ENCODE data around the gene DCAF8L1. TPM values are rescaled to one million over a fixed set of nuclear protein-coding genes. Genes with fewer than 3 reads are reported as not detected.
"Not testable (repeated sequence)": the region's sequence is repeated elsewhere in the genome, so short reads cannot be mapped to it uniquely, and the experiment has no call there.

The DCAF8L1 gene
- total RNA-seq, 2 experiments from 2014 or later: not detected

GRCh38 chrX:27966955-27967354, 14.3 kb downstream of the DCAF8L1 start:
- DNase-seq: no peak
- no peaks in the 10 kb centered on the region for H3K4me1 Mint-ChIP-seq
- ChIA-PET POLR2A (no interaction called here), CTCF (no interaction called here)
- no peaks in the 10 kb centered on the region for H3K36me3 Mint-ChIP-seq (ENCODE audit: low read depth)
- no peak overlapping the region for H3K27ac Mint-ChIP-seq
- peaks cover 3% of the 10 kb centered on the region for H3K9me3 Mint-ChIP-seq
- H3K27me3 Mint-ChIP-seq: no peaks in the 10 kb centered on the region
- H3K4me3 Mint-ChIP-seq: no peak overlapping the region

GRCh38 chrX:27966492-27966891, 14.8 kb downstream of the DCAF8L1 start:
- Mint-ChIP-seq H3K27me3 (no peaks in the 10 kb centered on the region), H3K9me3 (peaks cover 3% of the 10 kb centered on the region)
- POLR2A ChIA-PET: no interaction called here

GRCh38 chrX:27965348-27965747, 15.9 kb downstream of the DCAF8L1 start:
- CTCF ChIA-PET; H3K36me3 Mint-ChIP-seq (ENCODE audit: low read depth); H3K4me3 Mint-ChIP-seq; H3K4me1 Mint-ChIP-seq; H3K9me3 Mint-ChIP-seq; POLR2A ChIA-PET; DNase-seq; H3K27me3 Mint-ChIP-seq; H3K27ac Mint-ChIP-seq: not testable (repeated sequence)

More at GRCh38 chrX:27966492-27966891, 14.8 kb downstream of the DCAF8L1 start:
- CTCF ChIA-PET: no interaction called here
- Mint-ChIP-seq H3K4me3 (no peak overlapping the region), H3K27ac (no peak overlapping the region), H3K4me1 (no peaks in the 10 kb centered on the region), H3K36me3 (ENCODE audit: low read depth) (no peaks in the 10 kb centered on the region)
- DNase-seq: no peak

- POLR2A ChIA-PET: no interaction called here
- CTCF ChIA-PET: no interaction called here
- no peak overlapping the region for H3K27ac Mint-ChIP-seq
- peaks cover 2% of the 10 kb centered on the region for H3K9me3 Mint-ChIP-seq
- no peaks in the 10 kb centered on the region for H3K4me1 Mint-ChIP-seq
- no peak for DNase-seq
- no peaks in the 10 kb centered on the region for H3K27me3 Mint-ChIP-seq
- no peaks in the 10 kb centered on the region for H3K36me3 Mint-ChIP-seq (ENCODE audit: low read depth)
- no peak overlapping the region for H3K4me3 Mint-ChIP-seq
Observed at GRCh38 chrX:27964432-27964831, 16.8 kb downstream of the DCAF8L1 start.

- H3K36me3 Mint-ChIP-seq (ENCODE audit: low read depth); CTCF ChIA-PET; DNase-seq; H3K4me1 Mint-ChIP-seq; POLR2A ChIA-PET; H3K27me3 Mint-ChIP-seq; H3K9me3 Mint-ChIP-seq; H3K27ac Mint-ChIP-seq; H3K4me3 Mint-ChIP-seq: not testable (repeated sequence)
Observed at GRCh38 chrX:27960410-27960809, 20.8 kb downstream of the DCAF8L1 start.

- H3K27me3 Mint-ChIP-seq: no peaks in the 10 kb centered on the region
- POLR2A ChIA-PET: no interaction called here
Observed at GRCh38 chrX:27953171-27953570, 28.1 kb downstream of the DCAF8L1 start.

GRCh38 chrX:27933361-27933760, 47.9 kb downstream of the DCAF8L1 start:
- CTCF ChIA-PET: no interaction called here
- Mint-ChIP-seq H3K4me3 (no peak overlapping the region), H3K4me1 (no peaks in the 10 kb centered on the region), H3K27ac (no peak overlapping the region), H3K36me3 (ENCODE audit: low read depth) (no peaks in the 10 kb centered on the region), H3K27me3 (no peaks in the 10 kb centered on the region), H3K9me3 (peaks cover 3% of the 10 kb centered on the region)
- DNase-seq: no peak
- POLR2A ChIA-PET: no interaction called here

More at GRCh38 chrX:27953171-27953570, 28.1 kb downstream of the DCAF8L1 start:
- no peaks in the 10 kb centered on the region for H3K4me1 Mint-ChIP-seq
- CTCF ChIA-PET: no interaction called here
- no peaks in the 10 kb centered on the region for H3K36me3 Mint-ChIP-seq (ENCODE audit: low read depth)
- peaks cover 7% of the 10 kb centered on the region for H3K9me3 Mint-ChIP-seq
- DNase-seq: no peak
- H3K27ac Mint-ChIP-seq: no peak overlapping the region
- H3K4me3 Mint-ChIP-seq: no peak overlapping the region

Other genes with a start within 250 kb of the DCAF8L1 start
- gene MAGEB10, start 173.5 kb downstream of the DCAF8L1 start, total RNA-seq: not detected

Measured in activated CD4-positive, alpha-beta T cell treated with anti-CD3 and anti-CD28 coated beads, Interleukin-2, amount 10 ng/mL, durations not matched to agents 7 days and 5 days (primary cell).